GM12874 (cell line): ENCODE measurements around the gene BRME1.

Source experiments
- CTCF ChIP-seq: IDR thresholded peaks from 2 replicates; pipeline ENCODE4 v1.5.1; 2011; ENCODE audit warnings: low read depth, mild to moderate bottlenecking, control low read depth, low read length, moderate library complexity; ENCODE audit not compliant: insufficient read depth

BRME1 gene

GRCh38 chr19:13923194-13923987 is 17.5 kb upstream of the BRME1 start:
- TF ChIP-seq CTCF: no peak

- no peak for TF ChIP-seq CTCF
These were observed 15.2 kb upstream of the BRME1 start for GRCh38 chr19:13920940-13921747.

- no peak for TF ChIP-seq CTCF
These were observed 14.6 kb upstream of the BRME1 start for GRCh38 chr19:13920524-13920923.

- no peak for TF ChIP-seq CTCF
These were observed 13.0 kb upstream of the BRME1 start for GRCh38 chr19:13918726-13919411.

- no peak for TF ChIP-seq CTCF
These were observed 12.0 kb upstream of the BRME1 start for GRCh38 chr19:13917888-13918406.

GRCh38 chr19:13914777-13915176 is 8.9 kb upstream of the BRME1 start:
- TF ChIP-seq CTCF: no peak

GRCh38 chr19:13913352-13913751 is 7.4 kb upstream of the BRME1 start:
- no peak for TF ChIP-seq CTCF
